HUES48 (cell line): ENCODE results near the gene KRTAP5-8.

ENCODE experiments used
- H3K27ac ChIP-seq: one replicate; pipeline ENCODE4 v1.7.0; 2013; ENCODE audit warnings: low read depth, low read length, inconsistent platforms
- H3K27me3 ChIP-seq: 2 replicates; pipeline ENCODE4 v1.6.1; 2013; ENCODE audit warnings: mild to moderate bottlenecking, low read length; ENCODE audit not compliant: control insufficient read depth, insufficient read depth
- H3K36me3 ChIP-seq: 2 replicates; pipeline ENCODE4 v1.6.1; 2013; ENCODE audit warnings: low read length; ENCODE audit not compliant: control insufficient read depth, insufficient read depth
- H3K4me1 ChIP-seq: 2 replicates; pipeline ENCODE4 v1.6.1; 2013; ENCODE audit warnings: mild to moderate bottlenecking, low read length; ENCODE audit not compliant: control insufficient read depth, insufficient read depth
- H3K4me3 ChIP-seq: 2 replicates; pipeline ENCODE4 v1.5.1; 2013; ENCODE audit warnings: mild to moderate bottlenecking, low read depth, low read length
- H3K9ac ChIP-seq: 2 replicates; pipeline ENCODE4 v1.6.1; 2013; ENCODE audit warnings: mild to moderate bottlenecking, low read depth, low read length, moderate library complexity
- H3K9me3 ChIP-seq: 2 replicates; pipeline ENCODE4 v1.6.1; 2013; ENCODE audit warnings: low read length; ENCODE audit not compliant: control insufficient read depth, insufficient read depth

KRTAP5-8 gene

DNA sequence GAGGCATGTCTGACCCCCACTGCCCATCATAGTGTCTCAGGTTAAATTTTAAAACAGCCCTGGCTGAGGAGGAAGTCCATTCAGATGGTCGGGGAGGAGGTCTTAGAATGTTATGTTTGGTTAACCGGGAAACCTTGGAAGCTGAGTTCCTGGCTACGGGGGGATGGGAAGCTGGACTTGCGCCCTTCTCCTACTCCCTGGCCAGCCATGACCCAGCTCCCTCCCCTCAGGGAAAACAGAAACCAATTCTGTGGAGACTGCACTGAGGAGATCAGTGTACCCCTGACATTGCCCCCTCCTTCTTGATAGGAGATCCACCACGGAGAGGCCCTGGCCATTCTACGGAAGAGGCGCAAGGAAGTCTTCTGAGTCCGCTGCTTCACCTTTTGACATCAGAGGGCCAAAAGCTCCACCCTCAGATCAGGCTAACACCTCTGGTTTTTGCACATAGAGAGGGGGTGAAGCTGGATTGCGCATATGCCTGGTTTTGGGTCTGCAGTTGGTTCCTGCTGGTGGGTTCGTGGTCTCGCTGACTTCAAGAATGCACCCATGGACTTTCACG lies 7.7 kb downstream of the KRTAP5-8 start:
- no peak overlapping the region for H3K27ac ChIP-seq
- no peak overlapping the region for H3K9ac ChIP-seq
- H3K4me1 ChIP-seq = peaks cover 6% of the 10 kb centered on the region; the same call in 1 of the 2 replicates
- H3K9me3 ChIP-seq = 0 out of 2 replicates have a peak, but pooled peaks cover 3% of the 10 kb centered on the region
- H3K4me3 ChIP-seq = no peak overlapping the region
- H3K27me3 ChIP-seq = no peaks in the 10 kb centered on the region
- no peaks in the 10 kb centered on the region for H3K36me3 ChIP-seq

GRCh38 chr11:71548120-71548519 lies 10.3 kb downstream of the KRTAP5-8 start, which contains the start of gene KRTAP5-9:
Gene KRTAP5-9, plus strand, starts transcription at chr11:71548420. Its CDS starts 238 bp downstream, at chr11:71548658.
- Histone ChIP-seq H3K36me3 (no peaks in the 10 kb centered on the region), H3K9ac (no peak within 1 kb of the TSS), H3K4me1 (peaks cover 6% of the 10 kb centered on the region; the same call in 1 of the 2 replicates), H3K27me3 (no peaks in the 10 kb centered on the region), H3K4me3 (no peak within 1 kb of the TSS), H3K9me3 (0 out of 2 replicates have a peak, but pooled peaks cover 3% of the 10 kb centered on the region), H3K27ac (no peak within 1 kb of the TSS)

DNA sequence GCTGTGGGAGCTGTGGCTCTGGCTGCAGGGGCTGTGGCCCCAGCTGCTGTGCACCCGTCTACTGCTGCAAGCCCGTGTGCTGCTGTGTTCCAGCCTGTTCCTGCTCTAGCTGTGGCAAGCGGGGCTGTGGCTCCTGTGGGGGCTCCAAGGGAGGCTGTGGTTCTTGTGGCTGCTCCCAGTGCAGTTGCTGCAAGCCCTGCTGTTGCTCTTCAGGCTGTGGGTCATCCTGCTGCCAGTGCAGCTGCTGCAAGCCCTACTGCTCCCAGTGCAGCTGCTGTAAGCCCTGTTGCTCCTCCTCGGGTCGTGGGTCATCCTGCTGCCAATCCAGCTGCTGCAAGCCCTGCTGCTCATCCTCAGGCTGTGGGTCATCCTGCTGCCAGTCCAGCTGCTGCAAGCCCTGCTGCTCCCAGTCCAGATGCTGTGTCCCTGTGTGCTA lies 10.9 kb downstream of the KRTAP5-8 start:
- Histone ChIP-seq H3K4me3 (no peak overlapping the region), H3K27me3 (no peaks in the 10 kb centered on the region), H3K4me1 (peaks cover 6% of the 10 kb centered on the region; the same call in 1 of the 2 replicates), H3K9ac (no peak overlapping the region), H3K9me3 (0 out of 2 replicates have a peak, but pooled peaks cover 3% of the 10 kb centered on the region), H3K27ac (no peak overlapping the region), H3K36me3 (no peaks in the 10 kb centered on the region)

- Histone ChIP-seq H3K9me3 (no peaks in the 10 kb centered on the region), H3K36me3 (no peaks in the 10 kb centered on the region), H3K27me3 (no peaks in the 10 kb centered on the region), H3K9ac (no peak overlapping the region), H3K4me3 (no peak overlapping the region), H3K4me1 (no peaks in the 10 kb centered on the region), H3K27ac (no peak overlapping the region)
These were observed 13.9 kb downstream of the KRTAP5-8 start for GRCh38 chr11:71551711-71552110.

DNA sequence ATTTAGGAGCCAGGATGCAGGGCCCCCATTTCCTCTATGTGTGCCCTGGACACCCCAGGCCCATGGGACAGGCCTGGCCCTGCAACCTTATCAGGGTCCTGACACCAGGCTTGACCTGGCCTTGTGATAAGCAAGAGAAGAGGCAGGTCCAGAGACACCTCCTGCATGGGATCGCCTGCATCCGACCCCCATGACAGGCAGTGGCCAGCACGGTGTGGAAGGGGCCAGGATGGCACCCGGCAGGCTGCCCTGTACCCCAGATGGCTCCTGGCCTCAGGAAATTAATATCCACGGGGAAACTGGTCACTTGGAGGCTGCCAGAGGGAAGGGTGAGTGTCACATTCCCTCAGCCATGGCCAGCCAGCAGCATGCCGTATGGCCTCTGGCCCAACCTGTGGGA lies 17.2 kb downstream of the KRTAP5-8 start:
- no peak overlapping the region for H3K27ac ChIP-seq
- no peaks in the 10 kb centered on the region for H3K27me3 ChIP-seq
- no peaks in the 10 kb centered on the region for H3K4me1 ChIP-seq
- no peaks in the 10 kb centered on the region for H3K36me3 ChIP-seq
- H3K9ac ChIP-seq = no peak overlapping the region
- H3K9me3 ChIP-seq = no peaks in the 10 kb centered on the region
- H3K4me3 ChIP-seq = no peak overlapping the region

DNA sequence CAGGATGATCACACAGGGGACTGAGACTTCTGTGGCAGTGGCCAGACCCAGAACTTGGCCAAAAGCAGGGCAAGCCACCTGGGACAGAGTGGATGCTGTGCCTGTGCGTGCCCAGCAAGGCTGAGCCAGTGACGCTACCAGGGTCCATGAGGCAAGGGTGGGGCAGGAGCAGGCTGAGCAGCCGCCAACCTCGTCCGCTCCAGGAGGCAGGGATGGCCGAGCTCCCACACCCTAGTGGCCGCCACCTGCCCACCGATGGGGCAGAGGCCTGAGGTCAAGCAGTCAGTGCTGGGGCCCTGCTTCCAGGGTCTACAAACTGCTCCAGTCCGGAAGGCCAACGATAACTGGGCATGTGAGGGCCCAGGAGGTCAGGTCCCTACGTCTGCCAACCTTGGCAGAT lies 17.7 kb downstream of the KRTAP5-8 start:
- Histone ChIP-seq H3K9ac (no peak overlapping the region), H3K36me3 (no peaks in the 10 kb centered on the region), H3K9me3 (no peaks in the 10 kb centered on the region), H3K4me1 (no peaks in the 10 kb centered on the region), H3K4me3 (no peak overlapping the region), H3K27ac (no peak overlapping the region), H3K27me3 (no peaks in the 10 kb centered on the region)

- Histone ChIP-seq H3K4me3 (no peak overlapping the region), H3K27ac (no peak overlapping the region), H3K9me3 (no peaks in the 10 kb centered on the region), H3K4me1 (no peaks in the 10 kb centered on the region), H3K27me3 (no peaks in the 10 kb centered on the region), H3K36me3 (no peaks in the 10 kb centered on the region), H3K9ac (no peak overlapping the region)
These were observed 18.2 kb downstream of the KRTAP5-8 start for GRCh38 chr11:71556018-71556417.

- Histone ChIP-seq H3K27ac (no peak overlapping the region), H3K27me3 (no peaks in the 10 kb centered on the region), H3K4me1 (no peaks in the 10 kb centered on the region), H3K4me3 (no peak overlapping the region), H3K36me3 (no peaks in the 10 kb centered on the region), H3K9me3 (no peaks in the 10 kb centered on the region), H3K9ac (no peak overlapping the region)
These were observed 19.4 kb downstream of the KRTAP5-8 start for GRCh38 chr11:71557257-71557656.

DNA sequence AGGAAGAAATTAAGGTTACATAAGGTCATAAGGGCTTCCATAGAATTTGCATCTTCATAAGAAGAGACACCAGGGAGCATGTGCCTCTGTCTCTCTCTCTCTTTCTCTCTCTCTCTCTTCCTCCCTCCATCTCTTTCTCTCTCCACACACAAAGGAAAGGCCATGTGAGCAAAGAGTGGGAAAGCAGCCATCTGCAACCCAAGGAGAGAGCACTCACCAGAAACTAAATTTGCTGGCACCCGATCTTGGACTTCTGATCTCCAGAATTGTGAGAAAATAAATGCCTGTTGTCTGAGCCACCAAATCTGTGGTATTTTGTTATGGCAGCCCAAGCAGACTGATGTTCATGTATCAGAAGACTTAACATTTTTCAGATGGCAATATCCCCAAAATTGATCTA lies 21.2 kb downstream of the KRTAP5-8 start:
- Histone ChIP-seq H3K27me3 (no peaks in the 10 kb centered on the region), H3K36me3 (no peaks in the 10 kb centered on the region), H3K9ac (no peak overlapping the region), H3K9me3 (no peaks in the 10 kb centered on the region), H3K4me1 (no peaks in the 10 kb centered on the region), H3K4me3 (no peak overlapping the region), H3K27ac (no peak overlapping the region)

- Histone ChIP-seq H3K4me3 (no peak overlapping the region), H3K4me1 (no peaks in the 10 kb centered on the region), H3K27me3 (no peaks in the 10 kb centered on the region), H3K9ac (no peak overlapping the region), H3K27ac (no peak overlapping the region), H3K9me3 (no peaks in the 10 kb centered on the region), H3K36me3 (no peaks in the 10 kb centered on the region)
These were observed 24.3 kb downstream of the KRTAP5-8 start for GRCh38 chr11:71562120-71562519.

DNA sequence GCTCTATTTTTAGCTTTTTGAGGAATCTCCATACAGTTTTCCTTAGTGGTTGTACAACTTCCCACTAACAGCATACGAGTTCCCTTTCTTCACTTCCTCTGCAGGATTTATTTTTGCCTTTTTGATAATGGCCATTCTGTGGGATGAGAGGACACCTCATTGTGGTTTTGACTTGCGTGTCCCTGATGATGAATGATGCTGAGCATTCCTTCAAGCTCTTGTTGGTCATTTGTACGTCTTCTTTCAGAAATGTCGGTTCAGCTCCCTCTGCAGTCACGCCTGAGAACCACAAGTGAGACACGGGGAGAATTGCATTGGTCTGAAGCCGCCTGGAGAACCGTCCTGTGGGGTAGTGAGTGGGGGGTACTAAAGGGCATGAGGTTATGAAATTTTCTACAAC lies 25.6 kb downstream of the KRTAP5-8 start:
- Histone ChIP-seq H3K9me3 (no peaks in the 10 kb centered on the region), H3K9ac (no peak overlapping the region), H3K27me3 (no peaks in the 10 kb centered on the region), H3K36me3 (no peaks in the 10 kb centered on the region), H3K4me3 (no peak overlapping the region), H3K27ac (no peak overlapping the region), H3K4me1 (no peaks in the 10 kb centered on the region)
